ENCODE measurements around the gene USP15.
"Not testable (repeated sequence)": the region's sequence is repeated elsewhere in the genome, so short reads cannot be mapped to it uniquely, and the experiment has no call there.

USP15 gene

GRCh38 chr12:62459976-62460375 lies 199.8 kb downstream of the USP15 start:
- DNase-seq = no peak

GRCh38 chr12:62461171-62461837 lies 201.1 kb downstream of the USP15 start:
- not testable (repeated sequence) for DNase-seq

GRCh38 chr12:62463252-62463651 lies 203.0 kb downstream of the USP15 start:
- not testable (repeated sequence) for DNase-seq

All from T-helper 2 cell (primary cell).